ENCODE results near the gene DENND5B.
"Not testable (repeated sequence)": the region's sequence is repeated elsewhere in the genome, so short reads cannot be mapped to it uniquely, and the experiment has no call there.

The DENND5B gene

DNA sequence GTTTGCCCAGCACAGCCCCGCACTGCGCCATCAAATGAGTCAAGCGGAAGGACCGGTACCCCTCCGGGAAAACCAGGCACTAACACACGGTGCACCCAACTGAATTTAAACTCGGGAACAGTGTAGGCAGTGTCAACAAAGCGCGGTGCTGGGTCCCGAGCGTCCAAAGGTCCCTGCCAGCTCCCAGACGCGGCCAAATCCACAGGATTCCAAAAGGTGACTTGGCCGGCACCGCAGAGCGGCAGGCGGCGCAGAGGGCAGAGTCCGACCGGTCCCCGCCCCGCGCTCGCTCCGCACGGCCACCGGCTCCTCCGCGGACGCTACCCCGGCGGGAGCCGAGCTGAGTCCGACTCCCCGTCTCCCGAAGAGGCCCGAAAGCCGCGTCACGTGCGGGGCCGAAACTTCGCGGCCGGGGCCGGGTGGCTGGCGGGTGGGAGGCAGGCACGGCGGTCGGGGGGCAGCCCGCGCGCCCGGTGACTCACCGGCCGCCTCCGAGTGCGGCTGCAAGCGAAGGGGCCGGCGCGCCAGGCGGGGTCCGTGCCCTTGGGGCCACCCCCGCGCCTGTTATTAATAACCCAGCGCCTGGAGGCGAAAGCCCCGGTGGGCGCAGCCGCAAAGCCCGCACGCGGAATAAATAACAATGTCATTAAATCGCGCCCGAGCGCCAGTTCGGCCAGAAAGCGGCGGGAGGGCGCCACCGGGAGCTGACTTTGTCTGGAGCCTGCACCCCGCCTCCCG lies 863 bp downstream of the DENND5B start:
- DNase-seq: peak; percentile 48

GRCh38 chr12:31589598-31589903 lies 1.4 kb downstream of the DENND5B start:
- DNase-seq: no peak

DNA sequence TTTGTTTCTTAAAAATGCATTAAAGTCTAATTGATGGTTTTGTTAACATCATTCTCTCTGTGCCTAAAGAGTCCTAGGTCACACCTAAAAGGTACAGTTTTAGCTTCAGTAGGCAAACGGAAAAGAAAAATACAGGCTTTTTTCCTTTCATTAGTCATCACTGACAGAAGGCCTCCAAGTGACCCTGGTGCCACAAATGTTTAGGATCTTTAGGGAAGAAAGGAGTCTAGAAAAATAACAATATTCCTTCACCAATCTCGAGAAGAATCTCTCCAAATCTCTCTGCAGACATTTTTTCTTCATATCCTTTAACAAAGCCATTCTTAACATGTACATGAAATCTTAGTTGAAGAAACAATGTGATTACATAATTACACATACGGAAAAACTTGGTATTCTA lies 2.0 kb downstream of the DENND5B start:
- peak; percentile 26 for DNase-seq

- DNase-seq: no peak
These were observed 4.2 kb downstream of the DENND5B start for GRCh38 chr12:31586728-31587127.

GRCh38 chr12:31585895-31586294 lies 5.0 kb downstream of the DENND5B start:
- no peak for DNase-seq

- DNase-seq: peak; percentile 82
These were observed 5.7 kb downstream of the DENND5B start for GRCh38 chr12:31585271-31585670.

- no peak for DNase-seq
These were observed 6.2 kb downstream of the DENND5B start for GRCh38 chr12:31584782-31585181.

DNA sequence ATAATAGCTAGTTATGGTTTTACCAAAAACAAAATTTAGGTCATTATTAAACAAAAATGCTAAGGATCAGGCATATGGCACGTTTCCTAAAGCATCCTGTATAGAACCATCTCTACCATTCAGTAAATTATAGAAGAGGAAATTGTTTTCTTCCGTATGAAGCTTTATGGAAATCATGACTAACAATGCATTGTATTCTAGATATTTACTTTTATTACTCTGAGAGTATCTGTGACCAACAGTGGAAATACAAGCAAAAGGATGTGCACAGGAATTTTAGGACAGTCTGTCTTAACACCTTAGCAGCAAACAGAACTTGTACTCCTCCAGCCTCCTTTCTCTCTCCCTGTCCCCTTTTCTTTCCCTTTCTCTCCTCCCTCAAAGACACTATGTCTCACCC lies 7.1 kb downstream of the DENND5B start:
- DNase-seq: no peak

GRCh38 chr12:31582155-31582554 lies 8.8 kb downstream of the DENND5B start:
- DNase-seq: peak; percentile 29

DNA sequence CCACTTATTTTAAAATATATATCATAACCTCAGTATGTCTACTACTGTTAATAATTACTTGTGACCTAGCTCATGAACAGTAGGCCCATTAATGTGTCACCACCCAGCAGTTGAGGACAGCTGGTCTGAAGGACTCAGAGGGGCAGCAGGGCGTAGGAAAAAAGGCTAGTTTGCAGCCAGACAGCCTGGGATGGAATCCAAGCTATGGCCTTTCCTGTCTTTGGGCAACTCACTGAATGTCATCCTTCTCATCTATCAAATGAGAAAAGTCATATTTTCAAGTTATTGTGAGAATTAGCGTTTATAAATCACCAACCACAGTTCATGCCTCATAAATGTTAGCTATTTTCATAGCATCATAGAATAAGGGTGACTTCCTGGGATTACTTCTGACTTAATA lies 12.3 kb downstream of the DENND5B start:
- DNase-seq: peak; percentile 74

DNA sequence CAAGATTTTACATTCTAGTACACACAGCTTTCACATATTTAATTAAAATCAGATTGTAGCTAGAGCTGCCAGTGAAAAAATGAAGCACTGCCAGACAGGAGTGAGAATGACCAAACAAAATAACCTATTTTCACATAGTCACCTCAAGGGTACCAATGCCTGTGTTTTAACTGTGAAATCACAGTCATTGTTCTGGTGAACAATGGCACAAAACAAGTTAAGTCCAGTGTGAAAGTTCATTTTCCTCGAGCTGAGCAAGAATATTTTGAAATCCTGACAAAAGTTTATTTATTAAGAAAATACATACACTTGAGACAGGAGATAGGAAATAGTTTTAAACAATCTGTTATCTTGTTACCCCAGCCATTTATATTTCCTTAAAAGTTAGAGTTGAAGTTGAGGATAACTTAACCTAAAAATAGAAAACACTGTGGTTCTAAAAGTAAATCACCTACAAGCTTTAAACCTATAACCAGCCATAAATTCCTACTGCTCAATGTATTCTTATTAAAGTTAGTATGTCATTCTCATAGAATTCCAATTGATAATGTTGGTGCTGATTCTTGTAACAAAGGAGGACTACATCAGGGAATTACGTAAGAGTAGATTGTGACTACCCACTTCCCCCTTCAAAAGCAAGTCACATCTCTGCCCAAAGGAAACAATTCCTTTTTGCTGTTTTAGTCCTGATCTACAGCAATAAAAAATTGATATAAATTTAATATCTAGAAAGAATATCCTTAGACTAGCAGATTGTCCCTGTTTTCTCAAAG lies 15.9 kb downstream of the DENND5B start:
- DNase-seq: no peak

- DNase-seq: not testable (repeated sequence)
These were observed 16.6 kb downstream of the DENND5B start for GRCh38 chr12:31574367-31574766.

- DNase-seq: no peak
These were observed 17.9 kb downstream of the DENND5B start for GRCh38 chr12:31572900-31573600.

DNA sequence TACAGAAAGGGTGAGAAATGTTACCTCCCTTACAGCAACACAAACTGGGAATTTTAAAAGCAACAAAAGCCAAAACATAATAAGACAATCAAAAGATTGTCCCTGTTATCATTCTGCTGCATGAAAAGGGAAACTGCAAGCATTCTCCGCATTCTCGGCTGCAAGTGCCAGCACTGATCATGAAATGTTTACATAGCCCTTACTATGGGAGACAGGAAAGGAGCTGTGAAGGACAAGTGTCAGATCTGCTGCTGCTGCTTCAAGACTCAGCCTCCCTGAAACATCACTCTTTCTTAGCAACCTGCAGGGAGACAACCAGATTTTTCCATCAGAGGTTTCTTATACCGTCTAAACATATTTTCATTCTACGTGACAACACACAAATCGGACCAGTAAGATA lies 20.1 kb downstream of the DENND5B start:
- DNase-seq: no peak

DNA sequence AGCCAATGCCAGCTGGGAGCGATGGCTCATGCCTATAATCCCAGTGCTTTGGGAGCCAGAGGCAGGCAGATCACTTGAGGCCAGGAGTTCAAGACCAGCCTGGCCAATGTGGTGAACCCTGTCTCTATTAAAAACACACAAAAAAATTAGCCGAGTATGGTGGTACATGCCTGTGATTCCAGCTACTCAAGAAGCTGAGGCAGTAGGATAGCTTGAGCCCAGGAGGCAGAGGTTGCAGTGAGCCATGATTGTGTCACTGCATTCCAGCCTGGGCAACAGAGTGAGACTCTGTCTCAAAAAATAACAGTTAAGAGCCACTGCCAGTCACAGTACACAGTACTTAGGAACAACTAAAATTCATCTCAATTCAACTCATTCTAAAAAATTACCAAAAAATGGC lies 21.4 kb downstream of the DENND5B start:
- DNase-seq: not testable (repeated sequence)

DNA sequence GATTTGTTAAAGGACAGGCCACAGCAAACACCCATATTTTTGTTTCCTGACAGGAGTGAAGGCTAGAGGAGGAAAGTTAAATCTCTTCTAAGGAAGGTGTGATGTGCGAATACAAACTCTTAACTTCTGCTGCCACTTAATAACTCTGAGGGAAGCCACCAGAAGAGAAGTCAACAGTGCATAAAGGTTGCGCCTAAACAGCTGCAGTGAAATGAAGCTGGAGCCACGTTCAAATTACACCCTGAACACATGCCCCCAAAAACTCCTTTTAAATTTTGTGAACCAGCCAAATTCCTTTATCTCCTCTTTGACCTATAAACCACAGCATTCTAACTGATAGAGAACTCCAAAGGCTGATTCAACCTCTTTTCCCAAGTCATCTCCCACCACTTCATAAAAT lies 22.4 kb downstream of the DENND5B start:
- DNase-seq: no peak

- DNase-seq: no peak
These were observed 23.9 kb downstream of the DENND5B start for GRCh38 chr12:31567029-31567428.

DNA sequence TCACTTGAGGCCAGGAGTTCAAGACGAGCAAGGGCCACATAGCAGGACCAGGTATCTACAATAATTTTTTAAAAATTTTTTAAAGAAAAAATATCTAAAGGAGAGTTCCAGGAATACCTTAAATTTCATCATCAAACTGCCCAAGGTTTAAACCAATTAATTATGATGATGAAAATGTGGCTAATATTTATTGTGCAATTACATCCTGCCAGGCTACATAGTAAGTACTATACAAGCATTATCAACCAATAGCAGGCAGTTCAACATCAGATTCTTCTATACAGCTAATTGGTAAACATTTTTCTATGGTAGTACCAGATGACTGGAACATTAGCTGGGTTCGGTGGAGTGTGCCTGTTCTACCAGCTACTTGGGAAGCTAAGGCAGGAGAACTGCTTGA lies 24.4 kb downstream of the DENND5B start:
- no peak for DNase-seq

GRCh38 chr12:31562594-31563328 lies 28.2 kb downstream of the DENND5B start:
- DNase-seq: no peak

DNA sequence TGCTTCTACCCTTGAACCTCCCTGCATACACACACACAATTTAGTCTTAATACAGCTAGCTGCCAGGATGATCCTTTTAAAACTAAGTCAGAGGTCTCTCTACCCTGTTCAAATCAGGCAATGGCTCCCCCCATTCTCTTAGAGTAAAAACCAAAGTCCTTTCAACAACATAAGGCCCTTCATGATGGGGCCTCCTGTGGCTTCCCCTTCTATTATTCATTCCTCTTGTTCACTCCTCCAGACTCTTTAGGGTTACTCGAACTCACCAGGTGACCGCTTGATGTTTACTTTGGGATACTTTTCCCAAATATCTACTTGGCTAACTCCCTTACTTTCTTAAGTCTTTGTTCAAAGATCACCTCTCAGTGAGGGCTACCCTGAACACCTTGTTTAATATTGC lies 30.4 kb downstream of the DENND5B start:
- no peak for DNase-seq

- DNase-seq: no peak
These were observed 32.4 kb downstream of the DENND5B start for GRCh38 chr12:31558521-31558920.

DNA sequence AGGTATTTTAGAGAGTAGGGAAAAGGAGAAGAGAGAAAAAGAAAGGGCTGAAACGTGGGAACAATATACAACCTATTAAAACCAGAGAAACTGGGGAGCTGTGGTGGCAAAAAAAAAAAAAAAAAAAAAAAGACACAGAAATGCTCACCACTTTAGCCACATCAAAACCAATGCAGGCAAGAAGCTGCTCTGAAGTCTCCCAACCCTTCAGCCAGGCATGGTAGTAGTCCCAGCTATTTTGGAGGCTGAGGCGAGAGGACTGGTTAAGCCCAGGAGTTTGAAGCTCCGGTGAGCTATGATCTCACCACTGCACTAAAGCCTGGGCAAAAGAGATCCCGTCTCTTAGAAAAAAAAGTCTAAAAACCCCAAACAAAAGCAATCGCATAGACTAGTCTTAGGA lies 33.2 kb downstream of the DENND5B start:
- DNase-seq: no peak

DNA sequence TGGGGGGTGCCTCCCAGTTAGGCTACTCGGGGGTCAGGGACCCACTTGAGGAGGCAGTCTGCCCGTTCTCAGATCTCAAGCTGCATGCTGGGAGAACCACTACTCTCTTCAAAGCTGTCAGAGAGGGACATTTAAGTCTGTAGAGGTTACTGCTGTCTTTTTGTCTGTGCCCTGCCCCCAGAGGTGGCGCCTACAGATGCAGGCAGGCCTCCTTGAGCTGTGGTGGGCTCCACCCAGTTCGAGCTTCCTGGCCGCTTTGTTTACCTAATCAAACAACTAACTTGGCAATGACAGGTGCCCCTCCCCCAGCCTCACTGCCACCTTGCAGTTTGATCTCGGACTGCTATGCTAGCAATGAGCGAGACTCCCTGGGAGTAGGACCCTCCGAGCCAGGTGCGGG lies 35.5 kb downstream of the DENND5B start:
- not testable (repeated sequence) for DNase-seq
